Type B pancreatic cell (in vitro differentiated cells): ENCODE measurements around the gene FBXO2. TPM values are rescaled to one million over a fixed set of nuclear protein-coding genes. Genes with fewer than 3 reads are reported as not detected.

Experiments used
- DNase-seq: peaks from one replicate; pipeline ENCODE4 v3.0.0; 2021; ENCODE audit warnings: mixed read lengths; ENCODE audit not compliant: unreplicated experiment; ENCODE audit errors: extremely low spot score
- H3K27ac Mint-ChIP-seq: 2 replicates; pipeline ENCODE4 v1.8.0; 2021; ENCODE audit warnings: mild to moderate bottlenecking, mixed read lengths
- H3K27me3 Mint-ChIP-seq: 2 replicates; pipeline ENCODE4 v1.8.0; 2021; ENCODE audit warnings: mixed read lengths
- H3K36me3 Mint-ChIP-seq: 2 replicates; pipeline ENCODE4 v1.8.0; 2021; ENCODE audit warnings: mixed read lengths
- H3K4me1 Mint-ChIP-seq: one replicate; pipeline ENCODE4 v1.8.0; 2021; ENCODE audit warnings: mixed read lengths; ENCODE audit not compliant: unreplicated experiment
- H3K4me3 Mint-ChIP-seq: 2 replicates; pipeline ENCODE4 v1.8.0; 2021; ENCODE audit warnings: mild to moderate bottlenecking, mixed read lengths
- H3K9me3 Mint-ChIP-seq: 2 replicates; pipeline ENCODE4 v1.8.0; 2021; ENCODE audit warnings: mixed read lengths
- total RNA-seq: library from RNA; stranded (reverse); gene quantifications from 2 replicates; pipeline ENCODE4 v1.2.1, GENCODE V29; 2021; ENCODE audit warnings: low replicate concordance
- TF ChIP-seq, protein P1 (sequence below): fragments of 200-600 bp; sonication (generic); conservative IDR thresholded peaks from 2 replicates; pipeline ENCODE4 v1.5.0; 2021; ENCODE audit warnings: antibody characterized with exemption, mild to moderate bottlenecking

The FBXO2 gene
- total RNA-seq, 1 donor from 2014 or later = 7.4 TPM

DNA sequence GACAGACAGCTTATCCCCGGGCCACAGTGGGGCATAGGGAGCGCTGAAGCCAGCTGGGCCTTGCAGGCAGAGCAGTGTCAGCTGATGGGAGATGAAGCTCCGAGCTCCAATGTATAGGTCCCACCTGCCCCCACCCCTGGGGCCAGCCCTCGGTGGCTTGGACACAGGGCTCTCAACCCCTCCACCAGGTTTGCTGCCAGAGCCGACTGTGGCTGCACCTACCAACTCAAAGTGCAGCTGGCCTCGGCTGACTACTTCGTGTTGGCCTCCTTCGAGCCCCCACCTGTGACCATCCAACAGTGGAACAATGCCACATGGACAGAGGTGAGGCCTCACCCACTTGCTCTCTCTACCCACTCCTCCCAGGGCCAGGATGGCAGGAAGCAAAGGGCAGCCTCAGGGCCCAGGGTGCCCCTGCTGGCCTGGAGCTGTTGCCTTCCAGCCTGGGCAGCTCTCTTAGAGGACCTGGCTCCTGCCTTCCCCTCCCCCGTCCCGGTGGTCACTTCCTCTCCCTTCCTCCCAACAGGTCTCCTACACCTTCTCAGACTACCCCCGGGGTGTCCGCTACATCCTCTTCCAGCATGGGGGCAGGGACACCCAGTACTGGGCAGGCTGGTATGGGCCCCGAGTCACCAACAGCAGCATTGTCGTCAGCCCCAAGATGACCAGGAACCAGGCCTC is 19.0 kb upstream of the FBXO2 start:
- no peak for DNase-seq
- Mint-ChIP-seq H3K27ac (no peak overlapping the region), H3K9me3 (no peaks in the 10 kb centered on the region), H3K36me3 (peaks cover 4% of the 10 kb centered on the region), H3K4me3 (no peak overlapping the region), H3K4me1 (no peaks in the 10 kb centered on the region), H3K27me3 (no peaks in the 10 kb centered on the region)
- TF ChIP-seq, protein P1, sequence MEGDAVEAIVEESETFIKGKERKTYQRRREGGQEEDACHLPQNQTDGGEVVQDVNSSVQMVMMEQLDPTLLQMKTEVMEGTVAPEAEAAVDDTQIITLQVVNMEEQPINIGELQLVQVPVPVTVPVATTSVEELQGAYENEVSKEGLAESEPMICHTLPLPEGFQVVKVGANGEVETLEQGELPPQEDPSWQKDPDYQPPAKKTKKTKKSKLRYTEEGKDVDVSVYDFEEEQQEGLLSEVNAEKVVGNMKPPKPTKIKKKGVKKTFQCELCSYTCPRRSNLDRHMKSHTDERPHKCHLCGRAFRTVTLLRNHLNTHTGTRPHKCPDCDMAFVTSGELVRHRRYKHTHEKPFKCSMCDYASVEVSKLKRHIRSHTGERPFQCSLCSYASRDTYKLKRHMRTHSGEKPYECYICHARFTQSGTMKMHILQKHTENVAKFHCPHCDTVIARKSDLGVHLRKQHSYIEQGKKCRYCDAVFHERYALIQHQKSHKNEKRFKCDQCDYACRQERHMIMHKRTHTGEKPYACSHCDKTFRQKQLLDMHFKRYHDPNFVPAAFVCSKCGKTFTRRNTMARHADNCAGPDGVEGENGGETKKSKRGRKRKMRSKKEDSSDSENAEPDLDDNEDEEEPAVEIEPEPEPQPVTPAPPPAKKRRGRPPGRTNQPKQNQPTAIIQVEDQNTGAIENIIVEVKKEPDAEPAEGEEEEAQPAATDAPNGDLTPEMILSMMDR = no peak

GRCh38 chr1:11671544-11672286 is 17.5 kb upstream of the FBXO2 start:
- Mint-ChIP-seq H3K27me3 (no peaks in the 10 kb centered on the region), H3K9me3 (no peaks in the 10 kb centered on the region), H3K36me3 (peaks cover 4% of the 10 kb centered on the region), H3K27ac (no peak overlapping the region), H3K4me1 (no peaks in the 10 kb centered on the region), H3K4me3 (no peak overlapping the region)
- DNase-seq = no peak
- TF ChIP-seq, protein P1 = no peak

GRCh38 chr1:11671205-11671543 is 16.9 kb upstream of the FBXO2 start:
- Mint-ChIP-seq H3K4me1 (no peaks in the 10 kb centered on the region), H3K27ac (no peak overlapping the region), H3K36me3 (peaks cover 4% of the 10 kb centered on the region), H3K27me3 (no peaks in the 10 kb centered on the region), H3K4me3 (no peak overlapping the region), H3K9me3 (no peaks in the 10 kb centered on the region)
- TF ChIP-seq, protein P1 = no peak
- DNase-seq = no peak

- Mint-ChIP-seq H3K27me3 (no peaks in the 10 kb centered on the region), H3K4me1 (no peaks in the 10 kb centered on the region), H3K4me3 (no peak overlapping the region), H3K36me3 (peaks cover 4% of the 10 kb centered on the region), H3K27ac (no peak overlapping the region), H3K9me3 (no peaks in the 10 kb centered on the region)
- no peak for DNase-seq
- TF ChIP-seq, protein P1 = no peak
These were observed 16.5 kb upstream of the FBXO2 start for GRCh38 chr1:11670747-11671146.

DNA sequence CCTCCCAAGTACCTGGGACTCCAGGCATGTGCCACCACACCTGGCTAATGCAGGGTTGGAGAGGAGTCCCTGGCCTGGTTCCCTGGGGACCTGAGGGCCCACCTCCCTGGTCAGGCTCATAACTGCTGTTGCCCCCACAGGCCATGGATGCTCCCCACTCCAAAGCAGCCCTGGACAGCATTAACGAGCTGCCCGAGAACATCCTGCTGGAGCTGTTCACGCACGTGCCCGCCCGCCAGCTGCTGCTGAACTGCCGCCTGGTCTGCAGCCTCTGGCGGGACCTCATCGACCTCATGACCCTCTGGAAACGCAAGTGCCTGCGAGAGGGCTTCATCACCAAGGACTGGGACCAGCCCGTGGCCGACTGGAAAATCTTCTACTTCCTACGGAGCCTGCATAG is 14.3 kb upstream of the FBXO2 start:
- Mint-ChIP-seq H3K9me3 (no peaks in the 10 kb centered on the region), H3K4me1 (no peaks in the 10 kb centered on the region), H3K27ac (no peak overlapping the region), H3K27me3 (no peaks in the 10 kb centered on the region), H3K4me3 (no peak overlapping the region), H3K36me3 (peaks cover 4% of the 10 kb centered on the region)
- TF ChIP-seq, protein P1 = no peak
- no peak for DNase-seq
